Activated CD4-positive, alpha-beta memory T cell treated with anti-CD3 and anti-CD28 coated beads, Interleukin-2, amount 10 ng/mL, durations not matched to agents 7 days and 5 days (primary cell): ENCODE results near the gene GTF3C4. TPM values are rescaled to one million over a fixed set of nuclear protein-coding genes. Genes with fewer than 3 reads are reported as not detected.

Experiments used
- CTCF ChIA-PET: fragments of 350-600 bp; sonication (Branson Sonifier 250); formaldehyde crosslinking; loops from one replicate; lab custom pipeline; 2021; ENCODE audit warnings: antibody characterized with exemption, inconsistent platforms; lab: Charles Lee
- POLR2A ChIA-PET: fragments of 350-600 bp; sonication (Branson Sonifier 250); formaldehyde crosslinking; loops from one replicate; lab custom pipeline; 2021; ENCODE audit warnings: antibody characterized with exemption; lab: Charles Lee
- DNase-seq: peaks from one replicate; pipeline ENCODE4 v3.0.0-alpha.2; 2020
- H3K27ac Mint-ChIP-seq: one replicate; pipeline ENCODE4 v1.8.0; 2021; ENCODE audit warnings: mild to moderate bottlenecking, mixed read lengths
- H3K27me3 Mint-ChIP-seq: one replicate; pipeline ENCODE4 v1.8.0; 2021; ENCODE audit warnings: mixed read lengths
- H3K36me3 Mint-ChIP-seq: one replicate; pipeline ENCODE4 v1.8.0; 2021; ENCODE audit warnings: low read depth, mixed read lengths
- H3K4me1 Mint-ChIP-seq: one replicate; pipeline ENCODE4 v1.8.0; 2021; ENCODE audit warnings: mixed read lengths
- H3K4me3 Mint-ChIP-seq: one replicate; pipeline ENCODE4 v1.8.0; 2021; ENCODE audit warnings: mild to moderate bottlenecking, mixed read lengths
- H3K9me3 Mint-ChIP-seq: one replicate; pipeline ENCODE4 v1.8.0; 2021; ENCODE audit warnings: mixed read lengths
- total RNA-seq, 2 experiments: library from RNA; stranded (reverse); gene quantifications; one replicate each; pipeline ENCODE4 v1.2.3, GENCODE V29; 2021

GTF3C4 gene
- total RNA-seq, 2 experiments from 2014 or later = 11.8 to 13.0 TPM

DNA sequence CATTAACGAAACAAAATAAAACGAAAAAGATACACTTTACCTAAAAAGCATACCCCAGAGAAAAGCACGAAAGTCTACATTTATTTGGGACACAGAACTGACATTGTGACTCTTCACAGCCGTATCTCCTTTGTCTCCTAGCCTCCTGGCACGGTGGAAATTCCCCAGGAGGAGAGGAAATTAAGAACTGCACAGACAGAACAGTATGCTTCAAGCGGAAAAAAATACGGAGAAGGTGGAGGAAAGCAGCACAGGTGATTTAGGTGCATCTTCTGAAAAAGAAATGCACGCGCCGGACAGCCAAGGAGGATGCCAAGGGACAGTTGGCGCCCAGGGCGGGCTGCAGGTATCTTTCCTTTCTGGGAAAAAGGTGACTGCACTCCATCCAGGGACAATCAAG is 32.5 kb upstream of the GTF3C4 start:
- Mint-ChIP-seq H3K36me3 (peaks cover 6% of the 10 kb centered on the region), H3K4me1 (no peaks in the 10 kb centered on the region), H3K9me3 (no peaks in the 10 kb centered on the region), H3K4me3 (no peak overlapping the region), H3K27ac (no peak overlapping the region), H3K27me3 (no peaks in the 10 kb centered on the region)
- DNase-seq = no peak
- POLR2A ChIA-PET = no interaction called here
- CTCF ChIA-PET = no interaction called here

DNA sequence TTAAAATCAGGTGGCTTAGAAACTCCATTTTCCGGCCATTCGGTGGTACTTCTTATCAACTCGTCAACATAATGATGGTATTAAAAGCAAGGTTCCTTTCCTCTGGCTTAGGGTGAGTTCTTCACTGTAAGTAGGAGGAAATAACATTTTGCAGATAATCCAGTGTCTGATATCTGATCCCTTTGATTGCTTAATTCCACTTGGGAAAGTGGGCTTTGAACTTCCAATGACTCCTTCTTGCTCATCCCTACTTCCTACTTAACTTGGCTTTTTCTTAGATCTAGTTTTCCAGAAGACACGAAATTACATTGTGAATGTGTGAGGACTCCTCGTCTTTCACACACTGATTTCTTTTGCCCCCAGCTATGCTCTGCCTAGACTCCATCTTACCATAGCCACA is 32.0 kb upstream of the GTF3C4 start:
- Mint-ChIP-seq H3K4me1 (no peaks in the 10 kb centered on the region), H3K9me3 (no peaks in the 10 kb centered on the region), H3K27me3 (no peaks in the 10 kb centered on the region), H3K4me3 (no peak overlapping the region), H3K27ac (no peak overlapping the region), H3K36me3 (peaks cover 8% of the 10 kb centered on the region)
- POLR2A ChIA-PET = no interaction called here
- CTCF ChIA-PET = no interaction called here
- DNase-seq = no peak

DNA sequence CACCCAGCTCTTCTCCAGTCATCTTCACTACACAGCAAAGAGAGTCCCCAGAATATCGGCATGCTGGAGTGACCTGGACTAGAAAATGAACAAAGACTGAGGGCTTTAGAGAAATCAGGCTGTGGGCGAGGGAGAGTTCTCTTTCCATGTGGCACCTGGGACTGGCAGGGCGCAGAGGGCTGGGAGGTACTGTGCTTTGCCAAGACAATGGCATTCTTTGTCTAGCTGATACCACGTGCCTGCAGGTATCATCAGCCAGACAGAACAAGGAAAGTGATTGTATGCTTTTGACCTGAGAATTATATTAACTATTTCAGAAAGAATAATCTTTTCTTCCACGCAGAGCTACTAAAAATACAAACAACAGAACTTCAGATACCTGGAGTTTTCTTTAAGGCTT is 30.9 kb upstream of the GTF3C4 start:
- Mint-ChIP-seq H3K27ac (no peak overlapping the region), H3K27me3 (no peaks in the 10 kb centered on the region), H3K4me1 (no peaks in the 10 kb centered on the region), H3K36me3 (peaks cover 13% of the 10 kb centered on the region), H3K4me3 (no peak overlapping the region), H3K9me3 (no peaks in the 10 kb centered on the region)
- ChIA-PET POLR2A (no interaction called here), CTCF (no interaction called here)
- DNase-seq = no peak

DNA sequence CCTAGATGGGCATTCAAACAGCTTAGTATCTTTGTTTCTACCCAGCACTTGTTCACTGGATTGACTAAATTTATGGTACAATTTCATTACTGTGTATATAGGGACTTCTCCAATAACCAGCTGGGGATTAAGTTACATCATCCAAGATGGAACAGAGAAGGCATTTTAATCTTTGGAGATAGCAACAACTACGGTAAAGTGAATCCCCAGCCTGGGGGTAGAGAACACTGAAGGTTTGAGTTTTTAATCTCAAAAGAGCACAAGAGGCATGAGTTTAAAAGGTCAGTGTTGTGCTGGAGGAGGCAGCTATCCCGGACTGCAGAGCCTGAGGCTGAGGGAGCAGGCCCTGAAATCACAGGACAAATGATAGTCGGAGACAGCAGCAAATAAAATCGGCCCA is 29.0 kb upstream of the GTF3C4 start:
- H3K9me3 Mint-ChIP-seq = no peaks in the 10 kb centered on the region
- POLR2A ChIA-PET = no interaction called here
- CTCF ChIA-PET = interaction anchor here (1.2 kb wide), 1 partner anchor 12 kb away, joined by 3 read pairs; no protein-coding TSS in a partner anchor

DNA sequence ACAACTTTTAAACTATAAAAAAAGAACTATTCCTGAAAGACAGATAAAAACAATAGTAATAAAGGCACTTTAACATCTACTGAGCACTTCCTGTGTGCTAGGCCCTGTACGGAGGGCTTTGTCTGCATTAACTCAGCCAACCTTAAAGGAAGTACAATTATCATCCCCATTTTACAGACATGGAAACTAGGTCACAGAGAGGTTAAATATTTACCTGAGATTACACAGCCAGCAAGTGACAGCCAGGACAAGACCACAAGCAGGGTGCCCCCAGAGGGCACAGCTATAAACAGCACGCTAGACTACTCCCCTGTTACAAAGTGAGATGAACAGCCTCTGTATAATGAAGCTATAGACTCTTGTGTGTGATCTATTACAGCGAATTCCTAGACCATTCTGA is 26.0 kb upstream of the GTF3C4 start:
- CTCF ChIA-PET = interaction anchor here (1.0 to 1.6 kb wide), 3 partner anchors 10 to 22 kb away, joined by 3 to 6 read pairs (median 3); no protein-coding TSS in a partner anchor
- H3K4me3 Mint-ChIP-seq = no peak overlapping the region
- H3K36me3 Mint-ChIP-seq = peaks cover 27% of the 10 kb centered on the region
- no peaks in the 10 kb centered on the region for H3K27me3 Mint-ChIP-seq
- DNase-seq = no peak
- H3K9me3 Mint-ChIP-seq = no peaks in the 10 kb centered on the region
- no peak overlapping the region for H3K27ac Mint-ChIP-seq
- no peaks in the 10 kb centered on the region for H3K4me1 Mint-ChIP-seq
- POLR2A ChIA-PET = interaction anchor here (1.2 kb wide), 1 partner anchor 27 kb away, joined by 3 read pairs; no protein-coding TSS in a partner anchor

More for the DNA sequence above, 29.0 kb upstream of the GTF3C4 start:
- Mint-ChIP-seq H3K27ac (no peak overlapping the region), H3K4me3 (no peak overlapping the region), H3K4me1 (no peaks in the 10 kb centered on the region), H3K27me3 (no peaks in the 10 kb centered on the region), H3K36me3 (peaks cover 28% of the 10 kb centered on the region)
- DNase-seq = no peak

DNA sequence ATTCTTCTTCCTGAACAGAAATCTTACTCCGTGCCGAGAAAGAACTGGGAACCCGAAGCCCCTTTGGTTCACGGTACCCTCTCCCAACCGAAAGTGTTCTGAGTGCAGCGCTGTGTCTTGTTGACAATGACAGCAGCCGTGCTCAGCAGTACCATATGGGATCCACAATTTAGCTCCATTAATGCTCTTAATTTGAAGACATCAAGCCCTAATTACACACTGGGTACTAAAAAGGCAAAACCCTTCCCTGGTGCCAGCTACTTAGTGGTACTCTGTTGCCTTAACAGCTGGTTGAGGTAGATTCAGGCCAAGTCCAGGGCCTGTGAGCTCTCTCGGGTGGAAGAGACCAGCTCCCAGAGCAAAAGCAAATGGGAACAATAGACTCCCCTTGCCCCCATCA is 25.0 kb upstream of the GTF3C4 start:
- Mint-ChIP-seq H3K27me3 (no peaks in the 10 kb centered on the region), H3K9me3 (no peaks in the 10 kb centered on the region), H3K27ac (no peak overlapping the region), H3K4me1 (no peaks in the 10 kb centered on the region), H3K36me3 (peaks cover 27% of the 10 kb centered on the region), H3K4me3 (no peak overlapping the region)
- POLR2A ChIA-PET = interaction anchor here (0.6 to 0.9 kb wide), 2 partner anchors 25 to 36 kb away, joined by 3 to 4 read pairs; partner anchors contain the start of genes DDX31 and GTF3C4
- DNase-seq = no peak
- CTCF ChIA-PET = interaction anchor here (1.0 to 1.6 kb wide), 4 partner anchors 9 to 233 kb away, joined by 3 to 6 read pairs (median 4); no protein-coding TSS in a partner anchor

DNA sequence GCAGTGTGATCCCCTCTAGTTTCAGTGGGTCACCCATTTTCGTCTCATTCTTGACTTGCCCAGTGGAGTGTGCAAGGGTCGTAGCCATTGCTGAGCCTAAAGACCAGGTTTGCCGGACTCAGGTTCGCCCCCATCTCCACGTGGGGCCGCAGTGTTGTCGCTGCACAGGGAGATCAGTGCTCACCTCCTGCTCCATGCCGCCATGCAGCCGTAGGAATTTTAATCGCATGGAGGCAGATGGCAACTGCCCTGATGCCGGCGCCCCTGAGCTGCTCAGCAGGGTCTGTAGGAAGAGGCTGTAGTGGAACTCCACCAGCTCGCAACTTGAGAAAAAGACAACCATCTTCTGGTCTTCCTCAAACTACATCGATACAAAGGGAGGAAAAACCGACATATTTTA is 24.6 kb upstream of the GTF3C4 start:
- DNase-seq = no peak
- ChIA-PET CTCF (interaction anchor here (1.0 to 1.6 kb wide), 3 partner anchors 8 to 233 kb away, joined by 3 to 6 read pairs (median 4); no protein-coding TSS in a partner anchor), POLR2A (interaction anchor here (0.9 kb wide), 1 partner anchor 25 kb away, joined by 4 read pairs; the partner anchor contains the start of genes DDX31 and GTF3C4)
- no peak overlapping the region for H3K27ac Mint-ChIP-seq
- H3K4me1 Mint-ChIP-seq = no peaks in the 10 kb centered on the region
- H3K9me3 Mint-ChIP-seq = no peaks in the 10 kb centered on the region
- no peaks in the 10 kb centered on the region for H3K27me3 Mint-ChIP-seq
- peaks cover 27% of the 10 kb centered on the region for H3K36me3 Mint-ChIP-seq
- H3K4me3 Mint-ChIP-seq = no peak overlapping the region

DNA sequence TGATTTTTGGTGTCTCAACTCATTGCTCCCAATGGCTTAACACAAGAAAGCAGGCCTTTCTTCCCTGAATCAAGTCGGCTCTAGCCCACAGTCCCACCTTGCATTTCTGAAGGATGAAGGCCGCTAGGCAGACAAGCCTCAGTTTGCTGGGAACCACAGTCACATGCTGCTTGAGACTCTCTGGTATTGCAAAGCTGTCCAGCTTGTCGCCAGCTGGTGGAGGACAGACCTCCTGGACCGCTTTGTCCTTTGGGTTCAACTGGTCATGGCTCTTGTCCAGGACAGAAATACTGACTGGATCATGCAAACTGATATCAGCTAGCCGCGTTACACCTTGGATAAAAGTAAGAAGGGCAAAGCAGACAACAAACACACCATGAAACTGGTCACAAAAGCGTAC is 23.5 kb upstream of the GTF3C4 start:
- Mint-ChIP-seq H3K4me3 (no peak overlapping the region), H3K9me3 (no peaks in the 10 kb centered on the region), H3K27me3 (no peaks in the 10 kb centered on the region), H3K4me1 (no peaks in the 10 kb centered on the region), H3K36me3 (peaks cover 27% of the 10 kb centered on the region), H3K27ac (no peak overlapping the region)
- ChIA-PET CTCF (no interaction called here), POLR2A (no interaction called here)
- DNase-seq = no peak

DNA sequence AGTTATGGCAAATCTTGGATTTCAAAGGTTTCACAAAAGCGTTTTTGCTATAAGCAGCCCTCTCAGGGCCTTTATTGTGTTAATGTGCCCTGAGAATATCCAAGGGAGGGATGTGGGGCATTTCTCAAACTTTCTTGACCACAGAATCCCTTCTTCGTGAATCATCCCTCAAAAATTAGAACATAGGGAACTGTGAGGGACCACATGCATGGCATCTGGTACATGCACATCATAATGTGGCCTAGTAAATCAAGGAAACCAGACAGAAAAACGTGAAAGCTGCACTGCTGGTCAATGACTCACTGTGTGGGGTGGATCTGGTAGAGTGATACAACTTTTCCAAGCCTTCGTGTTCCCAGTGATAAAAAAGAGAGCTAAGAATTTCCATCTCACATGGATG is 22.9 kb upstream of the GTF3C4 start:
- CTCF ChIA-PET = no interaction called here
- no peaks in the 10 kb centered on the region for H3K27me3 Mint-ChIP-seq
- no peaks in the 10 kb centered on the region for H3K4me1 Mint-ChIP-seq
- no peak for DNase-seq
- H3K27ac Mint-ChIP-seq = no peak overlapping the region
- POLR2A ChIA-PET = no interaction called here
- H3K4me3 Mint-ChIP-seq = no peak overlapping the region
- H3K9me3 Mint-ChIP-seq = no peaks in the 10 kb centered on the region
- peaks cover 27% of the 10 kb centered on the region for H3K36me3 Mint-ChIP-seq

DNA sequence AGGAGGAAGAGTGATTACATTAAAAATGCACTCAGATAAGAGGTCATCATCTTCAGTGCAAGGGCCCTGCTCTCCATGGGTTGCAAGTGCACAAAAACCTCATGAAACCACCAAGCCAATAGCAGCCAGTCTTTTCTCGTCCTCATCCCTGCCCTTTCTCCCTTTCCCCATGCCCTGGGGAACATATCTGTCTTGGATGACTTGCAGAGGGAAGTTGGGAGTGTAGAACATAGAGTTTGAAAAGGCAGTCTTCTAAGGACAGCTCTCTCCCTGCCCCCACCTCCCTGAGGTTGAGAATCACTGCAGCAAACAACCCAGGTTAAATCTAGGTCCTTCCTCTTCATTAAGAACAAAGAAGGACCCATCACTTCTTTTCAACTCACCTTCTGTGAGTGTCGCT is 22.5 kb upstream of the GTF3C4 start:
- no peaks in the 10 kb centered on the region for H3K4me1 Mint-ChIP-seq
- no peaks in the 10 kb centered on the region for H3K9me3 Mint-ChIP-seq
- CTCF ChIA-PET = no interaction called here
- no peak for DNase-seq
- H3K27ac Mint-ChIP-seq = no peak overlapping the region
- POLR2A ChIA-PET = no interaction called here
- H3K27me3 Mint-ChIP-seq = no peaks in the 10 kb centered on the region
- peaks cover 29% of the 10 kb centered on the region for H3K36me3 Mint-ChIP-seq
- no peak overlapping the region for H3K4me3 Mint-ChIP-seq

DNA sequence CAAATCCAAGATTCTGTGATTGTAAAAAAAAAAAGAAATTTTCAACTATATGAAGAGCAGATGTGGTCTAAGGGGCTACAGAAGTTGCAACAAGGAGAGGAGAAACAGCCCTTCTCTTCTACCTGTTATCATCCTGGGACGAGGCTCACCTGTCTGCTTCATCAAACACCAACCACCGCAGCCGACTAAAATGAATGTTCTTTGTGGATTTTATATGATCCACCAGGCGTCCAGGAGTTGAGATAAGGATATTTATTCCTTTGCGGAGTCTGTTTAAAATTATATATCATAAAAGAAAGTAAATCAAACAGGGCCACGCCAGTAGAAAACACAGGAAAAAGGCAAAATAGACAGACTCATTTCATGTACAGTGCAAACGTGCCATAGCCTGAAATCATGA is 22.0 kb upstream of the GTF3C4 start:
- no peak overlapping the region for H3K4me3 Mint-ChIP-seq
- H3K4me1 Mint-ChIP-seq = no peaks in the 10 kb centered on the region
- H3K27ac Mint-ChIP-seq = no peak overlapping the region
- H3K9me3 Mint-ChIP-seq = no peaks in the 10 kb centered on the region
- DNase-seq = no peak
- ChIA-PET POLR2A (no interaction called here), CTCF (no interaction called here)
- peaks cover 26% of the 10 kb centered on the region for H3K36me3 Mint-ChIP-seq
- H3K27me3 Mint-ChIP-seq = no peaks in the 10 kb centered on the region

DNA sequence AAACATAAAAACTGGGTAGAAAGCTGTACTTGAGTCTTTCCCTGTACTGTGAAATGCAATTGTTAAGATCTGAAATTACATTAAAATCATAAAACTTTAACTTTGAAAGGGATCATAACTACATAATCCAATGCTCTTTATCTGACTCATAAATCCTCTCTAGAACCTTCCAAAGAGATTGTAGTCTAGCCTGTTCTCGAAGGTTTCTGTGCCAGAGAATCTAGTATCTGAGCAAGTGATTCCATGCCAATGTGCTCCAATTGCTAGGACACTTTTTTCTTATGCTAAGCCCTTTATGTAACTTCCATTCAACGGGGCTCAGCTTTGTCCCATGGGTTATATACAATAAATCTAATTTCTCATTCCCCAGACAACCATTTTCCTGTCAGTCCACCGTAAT is 21.6 kb upstream of the GTF3C4 start:
- POLR2A ChIA-PET = interaction anchor here (1.5 kb wide), 1 partner anchor 21 kb away, joined by 5 read pairs; the partner anchor contains the start of genes DDX31 and GTF3C4
- Mint-ChIP-seq H3K9me3 (no peaks in the 10 kb centered on the region), H3K27ac (no peak overlapping the region), H3K36me3 (peaks cover 24% of the 10 kb centered on the region), H3K4me1 (no peaks in the 10 kb centered on the region), H3K27me3 (no peaks in the 10 kb centered on the region), H3K4me3 (no peak overlapping the region)
- no peak for DNase-seq
- CTCF ChIA-PET = no interaction called here

DNA sequence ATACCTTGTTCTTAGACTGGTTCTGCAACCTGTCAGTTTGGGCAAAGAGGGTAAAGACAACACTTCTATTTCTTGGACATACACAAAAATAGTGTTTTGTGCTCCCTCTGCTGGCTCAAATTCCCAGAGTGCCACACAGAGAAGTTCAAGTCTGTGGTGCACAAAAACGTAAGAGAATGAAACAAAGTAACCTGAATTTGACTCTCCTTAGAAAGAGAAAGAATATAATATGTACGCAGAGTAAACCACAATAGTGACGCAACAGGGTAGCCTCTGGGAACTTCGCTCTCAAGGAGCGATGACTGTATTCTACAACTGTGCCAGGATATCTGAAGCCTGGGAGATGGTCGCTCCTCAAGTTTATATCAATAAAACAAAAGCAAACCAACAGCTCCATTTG is 19.0 kb upstream of the GTF3C4 start:
- Mint-ChIP-seq H3K27me3 (no peaks in the 10 kb centered on the region), H3K9me3 (no peaks in the 10 kb centered on the region), H3K4me3 (no peak overlapping the region), H3K27ac (no peak overlapping the region), H3K36me3 (peaks cover 6% of the 10 kb centered on the region), H3K4me1 (no peaks in the 10 kb centered on the region)
- POLR2A ChIA-PET = interaction anchor here (1.3 kb wide), 1 partner anchor 18 kb away, joined by 4 read pairs; the partner anchor contains the start of gene DDX31
- no peak for DNase-seq
- CTCF ChIA-PET = interaction anchor here (1.0 kb wide), 2 partner anchors 10 to 239 kb away, joined by 3 to 4 read pairs; no protein-coding TSS in a partner anchor

DNA sequence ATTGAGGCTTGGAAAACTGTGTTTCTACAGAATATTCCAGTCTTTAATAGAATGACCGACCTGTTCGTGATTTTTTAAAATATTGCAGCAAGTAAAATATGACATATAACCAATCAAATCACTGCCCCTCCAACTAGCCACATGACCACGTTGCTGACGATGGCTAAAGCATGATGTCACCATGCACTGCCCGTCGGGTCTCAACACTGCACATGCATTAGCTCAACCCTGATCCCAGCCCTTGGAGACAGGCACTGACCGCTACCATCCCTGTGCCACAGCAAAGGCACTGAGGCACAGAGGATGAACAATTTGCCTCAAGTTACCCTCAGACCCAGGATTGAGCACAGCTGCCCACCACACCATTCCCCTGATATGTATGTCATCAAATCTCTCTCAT is 14.0 kb upstream of the GTF3C4 start:
- ChIA-PET CTCF (no interaction called here), POLR2A (no interaction called here)
- DNase-seq = no peak
- Mint-ChIP-seq H3K36me3 (peaks cover 15% of the 10 kb centered on the region), H3K4me1 (no peaks in the 10 kb centered on the region), H3K27ac (no peak overlapping the region), H3K4me3 (no peak overlapping the region), H3K9me3 (no peaks in the 10 kb centered on the region), H3K27me3 (no peaks in the 10 kb centered on the region)
